ENCODE measurements around the gene HADHB.

DNA sequence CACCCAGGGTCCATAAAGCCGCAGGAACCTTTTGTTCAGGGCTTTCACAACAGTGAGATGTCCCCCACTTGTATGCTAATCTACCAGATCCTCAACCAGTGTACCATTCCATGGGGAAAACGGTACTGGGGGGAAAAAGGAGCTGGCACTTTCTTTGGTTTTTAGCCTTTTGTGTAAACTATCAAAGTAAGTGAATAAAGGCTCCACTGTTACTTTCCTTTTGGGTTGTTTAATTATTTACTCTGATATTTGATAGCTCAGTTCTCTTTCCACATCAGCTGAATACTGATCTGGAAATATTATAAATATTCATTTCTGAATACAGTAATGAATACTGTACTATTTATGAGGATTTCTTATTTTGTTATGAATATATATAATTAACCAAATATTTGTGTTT lies 20.6 kb upstream of the HADHB start:
- TF ChIP-seq YY1 (IDR thresholded peaks at IDR 0.05; ENCODE audit: low read depth) (no peak), RAD21 (IDR thresholded peaks at IDR 0.05; ENCODE audit: low read depth) (no peak), EP300 (IDR thresholded peaks at IDR 0.05; ENCODE audit: borderline replicate concordance) (no peak)
- TF ChIP-seq, protein P1, sequence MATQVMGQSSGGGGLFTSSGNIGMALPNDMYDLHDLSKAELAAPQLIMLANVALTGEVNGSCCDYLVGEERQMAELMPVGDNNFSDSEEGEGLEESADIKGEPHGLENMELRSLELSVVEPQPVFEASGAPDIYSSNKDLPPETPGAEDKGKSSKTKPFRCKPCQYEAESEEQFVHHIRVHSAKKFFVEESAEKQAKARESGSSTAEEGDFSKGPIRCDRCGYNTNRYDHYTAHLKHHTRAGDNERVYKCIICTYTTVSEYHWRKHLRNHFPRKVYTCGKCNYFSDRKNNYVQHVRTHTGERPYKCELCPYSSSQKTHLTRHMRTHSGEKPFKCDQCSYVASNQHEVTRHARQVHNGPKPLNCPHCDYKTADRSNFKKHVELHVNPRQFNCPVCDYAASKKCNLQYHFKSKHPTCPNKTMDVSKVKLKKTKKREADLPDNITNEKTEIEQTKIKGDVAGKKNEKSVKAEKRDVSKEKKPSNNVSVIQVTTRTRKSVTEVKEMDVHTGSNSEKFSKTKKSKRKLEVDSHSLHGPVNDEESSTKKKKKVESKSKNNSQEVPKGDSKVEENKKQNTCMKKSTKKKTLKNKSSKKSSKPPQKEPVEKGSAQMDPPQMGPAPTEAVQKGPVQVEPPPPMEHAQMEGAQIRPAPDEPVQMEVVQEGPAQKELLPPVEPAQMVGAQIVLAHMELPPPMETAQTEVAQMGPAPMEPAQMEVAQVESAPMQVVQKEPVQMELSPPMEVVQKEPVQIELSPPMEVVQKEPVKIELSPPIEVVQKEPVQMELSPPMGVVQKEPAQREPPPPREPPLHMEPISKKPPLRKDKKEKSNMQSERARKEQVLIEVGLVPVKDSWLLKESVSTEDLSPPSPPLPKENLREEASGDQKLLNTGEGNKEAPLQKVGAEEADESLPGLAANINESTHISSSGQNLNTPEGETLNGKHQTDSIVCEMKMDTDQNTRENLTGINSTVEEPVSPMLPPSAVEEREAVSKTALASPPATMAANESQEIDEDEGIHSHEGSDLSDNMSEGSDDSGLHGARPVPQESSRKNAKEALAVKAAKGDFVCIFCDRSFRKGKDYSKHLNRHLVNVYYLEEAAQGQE (IDR thresholded peaks at IDR 0.05; ENCODE audit: low read depth), result no peak
